Measurements from ENCODE around the gene ZNF146. TPM values are rescaled to one million over a fixed set of nuclear protein-coding genes. Genes with fewer than 3 reads are reported as not detected.
"Not testable (repeated sequence)": the region's sequence is repeated elsewhere in the genome, so short reads cannot be mapped to it uniquely, and the experiment has no call there.

ZNF146 gene
- 100 to 1,000 TPM in 5 of 8 experiments, 10 to 100 TPM in 3; 68.8 to 141 (median 114) TPM for total RNA-seq

GRCh38 chr19:36214386-36215275 is at the start of gene ZNF146, which contains the start of gene ZNF565:
Gene ZNF146, plus strand, starts transcription at chr19:36215106. Its CDS starts 21,335 bp downstream, at chr19:36236441.
Gene ZNF565, minus strand, starts transcription at chr19:36214665. Its CDS starts 12,680 bp downstream, at chr19:36201985.
- peak within 1 kb of the TSS; percentile 98 to 99 for H3K27ac ChIP-seq
- 0 to 3% (median 0%) methylated on average over 4 to 10 of the region's 73 CpGs; no CpG with 5 or more reads in 6 of the 10 experiments for WGBS, 10 experiments
- peaks cover 0 to 4% of the 10 kb centered on the region in 2 donors for H3K4me1 ChIP-seq (replicated peaks in 1 of 2)
- H3K4me3 ChIP-seq, result peak within 1 kb of the TSS; percentile 60 to 97 (median 76)
- ATAC-seq (replicated peaks in 6 of 8), result peak; percentile 88 to 94 (median 92)
- in situ Hi-C loops (cut with MboI; ENCODE audit: low pct_unique_long_range_greater_than_20kb in 2 of 9, low sequenced_read_pairs in 9 of 9, unreplicated experiment in 9 of 9), result no loop called here

GRCh38 chr19:36169084-36169760 is 45.7 kb upstream of the ZNF146 start:
- H3K4me3 ChIP-seq, result no peak overlapping the region
- H3K27ac ChIP-seq, result no peak overlapping the region
- WGBS, 10 experiments, result 40 to 92% (median 81%) methylated on average over 1 to 9 of the region's 9 CpGs; no CpG with 5 or more reads in 2 of the 10 experiments
- no peaks in the 10 kb centered on the region for H3K4me1 ChIP-seq (replicated peaks in 1 of 2)
- in situ Hi-C loops (cut with MboI; ENCODE audit: low pct_unique_long_range_greater_than_20kb in 2 of 9, low sequenced_read_pairs in 9 of 9, unreplicated experiment in 9 of 9), result no loop called here
- peak in 3 of 8 experiments; percentile 43 to 48 (median 47) for ATAC-seq (replicated peaks in 6 of 8)

GRCh38 chr19:36172852-36173251 is 42.1 kb upstream of the ZNF146 start:
- 73 to 100% (median 92%) methylated on average over 1 to 5 of the region's 5 CpGs; no CpG with 5 or more reads in 4 of the 10 experiments for WGBS, 10 experiments
- in situ Hi-C loops (cut with MboI; ENCODE audit: low pct_unique_long_range_greater_than_20kb in 2 of 9, low sequenced_read_pairs in 9 of 9, unreplicated experiment in 9 of 9), result loop anchor here in 1 of 9 experiments (10.0 kb wide), 1 partner anchor 48 kb away; no protein-coding TSS in a partner anchor
- H3K4me1 ChIP-seq (replicated peaks in 1 of 2), result no peaks in the 10 kb centered on the region
- no peak overlapping the region for H3K27ac ChIP-seq
- no peak for ATAC-seq (replicated peaks in 6 of 8)
- H3K4me3 ChIP-seq, result no peak overlapping the region

- in situ Hi-C loops (cut with MboI; ENCODE audit: low pct_unique_long_range_greater_than_20kb in 2 of 9, low sequenced_read_pairs in 9 of 9, unreplicated experiment in 9 of 9), result loop anchor here in 1 of 9 experiments (10.0 kb wide), 1 partner anchor 49 kb away; no protein-coding TSS in a partner anchor
- H3K4me1 ChIP-seq (replicated peaks in 1 of 2); H3K27ac ChIP-seq; ATAC-seq (replicated peaks in 6 of 8); H3K4me3 ChIP-seq: not testable (repeated sequence)
- WGBS, 10 experiments, result 0 to 100% (median 84%) methylated on average over 1 to 7 of the region's 8 CpGs; no CpG with 5 or more reads in 3 of the 10 experiments
Observed at GRCh38 chr19:36173846-36174245, 41.1 kb upstream of the ZNF146 start.

DNA sequence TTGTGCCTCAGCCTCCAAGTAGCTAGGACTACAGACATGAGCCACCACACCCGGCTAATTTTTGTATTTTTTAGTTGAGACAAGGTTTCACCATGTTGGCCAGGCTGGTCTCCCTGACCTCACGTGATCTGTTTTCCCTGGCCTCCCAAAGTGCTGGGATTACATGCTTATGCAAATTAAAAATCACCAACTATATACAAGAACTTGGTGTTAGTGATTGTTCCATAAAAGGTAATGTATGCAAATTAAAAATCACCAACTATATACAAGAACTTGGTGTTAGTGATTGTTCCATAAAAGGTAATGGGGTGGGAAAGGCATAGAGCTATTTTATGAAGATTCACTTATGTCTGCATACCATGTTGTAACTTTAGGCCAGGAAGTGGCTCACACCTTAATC is 35.8 kb upstream of the ZNF146 start:
- in situ Hi-C loops (cut with MboI; ENCODE audit: low pct_unique_long_range_greater_than_20kb in 2 of 9, low sequenced_read_pairs in 9 of 9, unreplicated experiment in 9 of 9), result loop anchor here in 2 of 9 experiments (10.0 to 25.0 kb wide), 2 partner anchors 54 to 333 kb away; no protein-coding TSS in a partner anchor
- ATAC-seq (replicated peaks in 6 of 8), result peak in 3 of 8 experiments; percentile 80 to 93 (median 82)
- H3K27ac ChIP-seq; H3K4me3 ChIP-seq; H3K4me1 ChIP-seq (replicated peaks in 1 of 2): not testable (repeated sequence)
- 17 to 100% (median 82%) methylated on average over 1 to 2 of the region's 2 CpGs; no CpG with 5 or more reads in 2 of the 10 experiments for WGBS, 10 experiments

GRCh38 chr19:36182612-36183244 is 32.2 kb upstream of the ZNF146 start:
- Histone ChIP-seq H3K4me1 (replicated peaks in 1 of 2) (no peaks in the 10 kb centered on the region), H3K4me3 (no peak overlapping the region), H3K27ac (no peak overlapping the region)
- ATAC-seq (replicated peaks in 6 of 8), result peak in 1 of 8 experiments; percentile 23
- WGBS, 10 experiments, result 70 to 90% (median 80%) methylated on average over 1 to 16 of the region's 17 CpGs
- in situ Hi-C loops (cut with MboI; ENCODE audit: low pct_unique_long_range_greater_than_20kb in 2 of 9, low sequenced_read_pairs in 9 of 9, unreplicated experiment in 9 of 9), result loop anchor here in 1 of 9 experiments (25.0 kb wide), 1 partner anchor 330 kb away; no protein-coding TSS in a partner anchor

DNA sequence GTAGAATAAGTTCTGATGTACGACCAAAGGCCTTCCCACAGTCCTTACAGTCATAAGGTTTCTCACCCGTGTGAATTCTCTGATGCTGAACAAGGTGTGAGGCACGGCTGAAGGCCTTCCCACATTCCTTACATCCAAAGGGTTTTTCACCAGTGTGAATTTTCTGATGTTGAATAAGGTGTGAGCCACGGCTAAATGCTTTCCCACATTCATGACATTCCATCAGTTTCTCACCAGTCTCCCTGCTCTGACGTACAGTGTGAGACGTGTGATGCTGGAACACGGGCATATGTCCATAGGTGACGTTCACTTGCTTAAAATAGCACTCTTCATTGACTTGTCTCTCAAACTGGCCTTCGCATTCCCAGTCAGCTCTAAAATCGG is 31.7 kb upstream of the ZNF146 start:
- no peak for ATAC-seq (replicated peaks in 6 of 8)
- 0 to 100% (median 94%) methylated on average over 1 to 6 of the region's 10 CpGs; no CpG with 5 or more reads in 2 of the 10 experiments for WGBS, 10 experiments
- no peak overlapping the region for H3K27ac ChIP-seq

DNA sequence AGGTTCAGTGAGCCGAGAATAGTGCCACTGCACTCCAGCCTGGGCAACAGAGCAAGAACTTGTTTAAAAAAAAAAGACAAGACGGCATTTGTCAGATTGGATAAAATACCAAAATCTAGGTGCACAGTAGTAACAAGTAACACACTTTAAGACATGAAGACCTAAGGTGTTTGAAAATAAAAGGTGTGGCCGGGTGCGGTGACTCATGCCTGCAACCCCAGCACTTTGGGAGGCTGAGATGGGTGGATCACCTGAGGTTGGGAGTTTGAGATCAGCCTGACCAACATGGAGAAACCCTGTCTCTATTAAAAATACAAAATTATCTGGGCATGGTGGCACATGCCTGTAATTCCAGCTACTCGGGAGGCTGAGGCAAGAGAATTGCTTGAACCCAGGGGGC is 28.2 kb upstream of the ZNF146 start:
- ATAC-seq (replicated peaks in 6 of 8); H3K4me1 ChIP-seq (replicated peaks in 1 of 2); H3K4me3 ChIP-seq; H3K27ac ChIP-seq: not testable (repeated sequence)
- WGBS, 10 experiments, result 80 to 100% (median 100%) methylated on average over 1 to 4 of the region's 5 CpGs; no CpG with 5 or more reads in 2 of the 10 experiments
- in situ Hi-C loops (cut with MboI; ENCODE audit: low pct_unique_long_range_greater_than_20kb in 2 of 9, low sequenced_read_pairs in 9 of 9, unreplicated experiment in 9 of 9), result loop anchor here in 1 of 9 experiments (25.0 kb wide), 1 partner anchor 326 kb away; no protein-coding TSS in a partner anchor

More for the DNA sequence above, 31.7 kb upstream of the ZNF146 start:
- in situ Hi-C loops (cut with MboI; ENCODE audit: low pct_unique_long_range_greater_than_20kb in 2 of 9, low sequenced_read_pairs in 9 of 9, unreplicated experiment in 9 of 9), result loop anchor here in 1 of 9 experiments (25.0 kb wide), 1 partner anchor 329 kb away; no protein-coding TSS in a partner anchor
- Histone ChIP-seq H3K4me3 (no peak overlapping the region), H3K4me1 (replicated peaks in 1 of 2) (no peaks in the 10 kb centered on the region)

DNA sequence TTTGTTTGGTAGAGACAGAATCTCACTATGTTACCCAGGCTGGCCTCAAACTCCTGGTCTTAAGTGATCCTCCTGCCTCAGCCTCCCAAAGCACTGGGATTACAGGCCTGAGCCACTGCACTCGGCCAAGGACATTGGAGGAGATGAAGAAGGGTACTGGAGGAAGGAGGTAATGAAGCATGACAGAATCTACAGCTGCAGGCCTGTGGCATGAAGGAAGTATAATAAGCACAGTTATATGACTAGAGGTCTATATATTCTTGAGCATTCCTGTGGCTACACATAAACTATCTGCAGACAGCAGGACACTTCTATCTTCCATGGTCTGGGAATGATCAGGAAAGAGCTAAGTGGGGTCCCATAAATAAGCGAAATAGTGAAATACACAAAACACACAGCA is 18.7 kb upstream of the ZNF146 start:
- H3K27ac ChIP-seq, result no peak overlapping the region
- no peaks in the 10 kb centered on the region for H3K4me1 ChIP-seq (replicated peaks in 1 of 2)
- WGBS, 10 experiments, result 50 to 100% (median 89%) methylated on average over 1 to 2 of the region's 2 CpGs; no CpG with 5 or more reads in 4 of the 10 experiments
- ATAC-seq (replicated peaks in 6 of 8), result no peak
- in situ Hi-C loops (cut with MboI; ENCODE audit: low pct_unique_long_range_greater_than_20kb in 2 of 9, low sequenced_read_pairs in 9 of 9, unreplicated experiment in 9 of 9), result loop anchor here in 1 of 9 experiments (25.0 kb wide), 1 partner anchor 316 kb away; no protein-coding TSS in a partner anchor
- H3K4me3 ChIP-seq, result no peak overlapping the region

DNA sequence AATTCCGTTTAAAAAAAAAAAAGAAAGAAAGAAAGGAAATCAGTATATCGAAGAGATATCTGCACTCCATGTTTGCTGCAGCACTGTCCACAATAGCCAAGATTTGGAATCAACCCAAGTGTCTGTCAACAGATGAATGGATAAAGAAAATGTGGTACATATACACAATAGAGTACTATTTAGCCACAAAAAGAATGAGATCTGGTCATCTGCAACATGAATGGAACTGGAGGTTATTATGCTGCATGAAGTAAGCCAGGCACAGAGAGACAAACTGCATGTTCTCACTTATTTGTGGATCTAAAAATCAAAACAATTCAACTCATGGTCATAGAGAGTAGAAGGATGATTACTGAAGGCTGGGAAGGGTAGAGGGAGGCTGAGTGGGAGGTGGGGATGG is 16.8 kb upstream of the ZNF146 start:
- Histone ChIP-seq H3K4me1 (replicated peaks in 1 of 2) (no peaks in the 10 kb centered on the region), H3K27ac (no peak overlapping the region), H3K4me3 (no peak overlapping the region)
- ATAC-seq (replicated peaks in 6 of 8), result peak in 3 of 8 experiments; percentile 73 to 83 (median 73)
- WGBS, 10 experiments, result 86 to 100% (median 100%) methylated on average over 1 to 2 of the region's 2 CpGs
- in situ Hi-C loops (cut with MboI; ENCODE audit: low pct_unique_long_range_greater_than_20kb in 2 of 9, low sequenced_read_pairs in 9 of 9, unreplicated experiment in 9 of 9), result loop anchor here in 1 of 9 experiments (25.0 kb wide), 1 partner anchor 314 kb away; no protein-coding TSS in a partner anchor

GRCh38 chr19:36201684-36202083 is 13.2 kb upstream of the ZNF146 start:
- Histone ChIP-seq H3K4me1 (replicated peaks in 1 of 2) (no peaks in the 10 kb centered on the region), H3K4me3 (no peak overlapping the region), H3K27ac (no peak overlapping the region)
- in situ Hi-C loops (cut with MboI; ENCODE audit: low pct_unique_long_range_greater_than_20kb in 2 of 9, low sequenced_read_pairs in 9 of 9, unreplicated experiment in 9 of 9), result no loop called here
- 14 to 100% (median 88%) methylated on average over 1 to 5 of the region's 6 CpGs; no CpG with 5 or more reads in 3 of the 10 experiments for WGBS, 10 experiments
- no peak for ATAC-seq (replicated peaks in 6 of 8)

- no peak for ATAC-seq (replicated peaks in 6 of 8)
- Histone ChIP-seq H3K4me1 (replicated peaks in 1 of 2) (no peaks in the 10 kb centered on the region), H3K4me3 (no peak overlapping the region), H3K27ac (no peak overlapping the region)
- WGBS, 10 experiments, result 88 to 100% (median 98%) methylated on average over 1 to 4 of the region's 4 CpGs; no CpG with 5 or more reads in 2 of the 10 experiments
- in situ Hi-C loops (cut with MboI; ENCODE audit: low pct_unique_long_range_greater_than_20kb in 2 of 9, low sequenced_read_pairs in 9 of 9, unreplicated experiment in 9 of 9), result no loop called here
Observed at GRCh38 chr19:36203293-36203692, 11.6 kb upstream of the ZNF146 start.

Data from motor neuron (in vitro differentiated cells).